Activated CD8-positive, alpha-beta T cell treated with anti-CD3 and anti-CD28 coated beads for 36 hours (primary cell): ENCODE measurements around the gene CEBPG. TPM values are rescaled to one million over a fixed set of nuclear protein-coding genes. Genes with fewer than 3 reads are reported as not detected.

Source experiments
- ATAC-seq: fragments of 200-7000 bp; cut with Tn5 transposase; one replicate; pipeline ENCODE4 v1.10.0; 2021; ENCODE audit warnings: mild to moderate bottlenecking, moderate library complexity
- CTCF ChIA-PET: fragments of 350-600 bp; sonication (Branson Sonifier 250); formaldehyde crosslinking; loops from one replicate; lab custom pipeline; 2021; ENCODE audit warnings: antibody characterized with exemption; lab: Charles Lee
- POLR2A ChIA-PET: fragments of 350-600 bp; sonication (Branson Sonifier 250); formaldehyde crosslinking; loops from one replicate; lab custom pipeline; 2021; ENCODE audit warnings: antibody characterized with exemption; lab: Charles Lee
- DNase-seq: peaks from one replicate; pipeline ENCODE4 v3.0.0-alpha.2; 2020
- H3K27ac Mint-ChIP-seq: one replicate; pipeline ENCODE4 v1.8.0; 2021; ENCODE audit warnings: mild to moderate bottlenecking, mixed read lengths
- H3K27me3 Mint-ChIP-seq: one replicate; pipeline ENCODE4 v1.8.0; 2021; ENCODE audit warnings: mixed read lengths
- H3K36me3 Mint-ChIP-seq: one replicate; pipeline ENCODE4 v1.8.0; 2021; ENCODE audit warnings: low read depth, mixed read lengths
- H3K4me1 Mint-ChIP-seq: one replicate; pipeline ENCODE4 v1.8.0; 2021; ENCODE audit warnings: low read depth, mixed read lengths
- H3K4me3 Mint-ChIP-seq: one replicate; pipeline ENCODE4 v1.8.0; 2021; ENCODE audit warnings: mild to moderate bottlenecking, moderate library complexity, mixed read lengths
- H3K9me3 Mint-ChIP-seq: one replicate; pipeline ENCODE4 v1.8.0; 2021; ENCODE audit warnings: mixed read lengths
- CTCF ChIP-seq: fragments of 200-600 bp; IDR thresholded peaks from one replicate; pipeline ENCODE4 v1.8.0; 2022; ENCODE audit warnings: antibody characterized with exemption, mild to moderate bottlenecking
- intact Hi-C: fragments of 100-400 bp; cut with micrococcal nuclease; formaldehyde crosslinking; loops from one replicate; pipeline ENCODE4 v1.10.0; 2022
- total RNA-seq, 2 experiments: library from RNA; stranded (reverse); gene quantifications; one replicate each; pipeline ENCODE4 v1.2.3, GENCODE V29; 2021

The CEBPG gene
- total RNA-seq, 2 experiments from 2014 or later = 28.3 to 30.1 TPM

- TF ChIP-seq CTCF = no peak
- Mint-ChIP-seq H3K9me3 (no peaks in the 10 kb centered on the region), H3K4me3 (no peak overlapping the region), H3K4me1 (peaks cover 2% of the 10 kb centered on the region), H3K27ac (no peak overlapping the region), H3K36me3 (peaks cover 2% of the 10 kb centered on the region), H3K27me3 (no peaks in the 10 kb centered on the region)
- ChIA-PET POLR2A (interaction anchor here (1.5 kb wide), 1 partner anchor 10 kb away, joined by 5 read pairs; no protein-coding TSS in a partner anchor), CTCF (interaction anchor here (0.8 to 1.4 kb wide), 2 partner anchors 18 to 28 kb away, joined by 3 read pairs; no protein-coding TSS in a partner anchor)
- intact Hi-C loops = no loop called here
- DNase-seq = no peak
- ATAC-seq = no peak
Observed at GRCh38 chr19:33387351-33388230, 14.1 kb downstream of the CEBPG start.

DNA sequence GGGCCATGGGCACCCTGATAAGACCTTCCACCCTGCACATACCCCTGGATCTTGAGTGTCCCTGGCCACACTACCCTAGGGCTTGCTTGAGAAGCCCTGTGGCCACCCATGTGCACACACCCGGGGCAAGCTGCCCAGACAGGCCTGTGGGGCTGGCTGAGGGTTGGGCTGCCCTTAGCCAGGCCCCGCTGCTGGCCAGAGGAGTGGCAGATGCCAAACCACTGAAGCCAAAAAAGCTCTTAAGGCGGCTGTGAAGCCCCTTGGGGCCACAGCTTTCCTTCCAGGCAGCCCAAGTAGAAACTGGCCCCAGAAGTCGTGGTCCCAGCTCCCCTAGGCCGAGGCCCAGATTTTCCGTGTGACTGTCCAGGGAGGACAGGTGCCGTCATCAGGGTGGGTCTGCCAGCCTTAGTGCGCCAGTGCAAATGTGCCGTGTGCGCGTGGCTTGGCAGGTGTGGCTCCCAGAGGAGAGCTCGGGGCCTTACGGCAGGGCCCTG lies 14.8 kb downstream of the CEBPG start:
- Mint-ChIP-seq H3K36me3 (peaks cover 2% of the 10 kb centered on the region), H3K9me3 (no peaks in the 10 kb centered on the region), H3K27ac (no peak overlapping the region), H3K4me3 (no peak overlapping the region), H3K27me3 (no peaks in the 10 kb centered on the region), H3K4me1 (peaks cover 2% of the 10 kb centered on the region)
- no peak for DNase-seq
- CTCF ChIA-PET = interaction anchor here (0.8 to 1.4 kb wide), 2 partner anchors 17 to 28 kb away, joined by 3 read pairs; no protein-coding TSS in a partner anchor
- ATAC-seq = no peak
- POLR2A ChIA-PET = interaction anchor here (1.5 kb wide), 1 partner anchor 11 kb away, joined by 5 read pairs; no protein-coding TSS in a partner anchor
- intact Hi-C loops = no loop called here
- no peak for TF ChIP-seq CTCF

- H3K4me1 Mint-ChIP-seq = peaks cover 2% of the 10 kb centered on the region
- no peak overlapping the region for H3K4me3 Mint-ChIP-seq
- ChIA-PET POLR2A (interaction anchor here (1.5 kb wide), 1 partner anchor 12 kb away, joined by 5 read pairs; no protein-coding TSS in a partner anchor), CTCF (interaction anchor here (0.8 to 1.4 kb wide), 2 partner anchors 16 to 27 kb away, joined by 3 read pairs; no protein-coding TSS in a partner anchor)
- no peak overlapping the region for H3K27ac Mint-ChIP-seq
- H3K36me3 Mint-ChIP-seq = peaks cover 2% of the 10 kb centered on the region
- DNase-seq (no peak), ATAC-seq (no peak)
- no peaks in the 10 kb centered on the region for H3K9me3 Mint-ChIP-seq
- no peak for TF ChIP-seq CTCF
- no peaks in the 10 kb centered on the region for H3K27me3 Mint-ChIP-seq
- intact Hi-C loops = no loop called here
Observed at GRCh38 chr19:33388725-33389420, 15.4 kb downstream of the CEBPG start.

DNA sequence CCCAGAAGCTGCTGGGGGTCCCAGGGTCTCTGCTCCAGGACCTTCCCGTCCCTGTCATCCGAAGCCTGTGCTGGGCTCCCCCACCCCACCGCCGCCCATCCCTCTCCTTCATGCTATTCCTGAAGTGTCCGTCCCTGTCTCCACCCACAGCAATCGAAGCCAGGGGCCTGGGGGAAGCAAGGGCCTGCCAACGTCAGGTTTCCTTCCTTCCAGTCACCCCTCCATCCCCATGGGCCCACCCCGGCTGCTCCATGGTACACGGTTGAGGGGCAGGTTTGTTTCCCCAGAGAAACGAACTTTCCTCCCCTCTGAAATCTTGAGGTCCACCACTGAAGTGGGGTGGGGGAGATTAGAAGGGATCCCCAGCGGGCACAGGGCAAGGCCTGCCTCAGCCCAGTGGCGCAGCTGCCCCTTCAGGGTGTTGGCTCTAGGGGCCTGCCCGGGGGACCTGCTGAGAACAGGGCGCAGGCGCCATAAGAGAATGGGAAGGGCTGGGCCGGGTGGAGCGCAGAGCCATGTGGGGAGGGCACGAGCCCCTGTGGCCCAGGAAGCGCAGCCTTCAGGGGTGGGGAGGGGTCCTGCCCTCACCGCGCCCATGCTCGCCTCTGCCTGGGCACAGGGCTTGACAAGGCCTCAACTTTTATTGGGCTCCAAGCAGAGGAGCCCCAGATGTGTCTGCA lies 16.1 kb downstream of the CEBPG start:
- ATAC-seq = no peak
- no peak for DNase-seq
- Mint-ChIP-seq H3K4me1 (peaks cover 2% of the 10 kb centered on the region), H3K36me3 (peaks cover 2% of the 10 kb centered on the region), H3K27ac (no peak overlapping the region), H3K4me3 (no peak overlapping the region), H3K9me3 (no peaks in the 10 kb centered on the region), H3K27me3 (no peaks in the 10 kb centered on the region)
- POLR2A ChIA-PET = no interaction called here
- intact Hi-C loops = no loop called here
- TF ChIP-seq CTCF = no peak
- CTCF ChIA-PET = no interaction called here
